ENCODE results near the gene ATF6B.

Gene ATF6B

DNA sequence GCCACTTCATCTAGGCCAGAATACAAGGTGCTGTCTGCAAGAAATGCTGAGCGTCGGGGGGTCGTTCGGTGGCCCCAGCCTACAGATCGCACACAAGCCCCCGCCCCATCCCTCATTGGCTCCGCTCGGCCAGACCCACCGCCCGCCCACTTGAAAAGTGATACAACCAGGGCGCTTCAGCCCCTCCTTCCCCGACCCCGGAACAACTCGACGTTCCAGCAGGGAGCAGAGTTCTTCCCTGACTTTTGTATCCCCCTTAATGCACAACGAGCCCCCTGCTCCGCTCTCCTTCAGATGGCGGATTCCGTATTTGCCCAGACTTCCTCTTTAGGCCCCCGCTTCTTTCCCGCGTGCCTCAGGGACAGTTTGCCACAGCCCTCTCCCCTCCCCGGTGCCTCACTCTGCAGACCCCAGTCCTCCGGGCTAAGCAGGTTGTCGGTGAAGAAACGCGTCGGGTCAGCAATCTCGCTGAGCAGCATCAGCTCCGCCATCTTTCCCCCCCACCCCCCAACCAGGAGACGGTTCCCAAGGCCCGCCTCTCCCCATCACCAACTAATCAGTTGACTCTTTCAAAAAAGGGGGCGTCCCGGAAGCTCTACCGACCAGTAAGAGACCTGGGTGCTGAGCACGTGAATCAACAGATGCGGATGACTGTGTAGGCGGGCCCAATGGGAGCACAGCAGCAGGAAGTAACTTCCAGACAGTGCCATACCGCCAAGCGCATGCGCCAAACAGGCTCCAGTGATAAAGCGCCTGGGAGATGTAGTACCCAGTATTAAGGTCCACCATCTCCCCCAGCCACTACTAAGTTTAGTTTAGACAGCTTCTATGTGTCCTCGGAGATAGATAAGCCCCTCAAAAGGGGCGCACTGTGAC, at the start of gene ATF6B:
Gene ATF6B (minus strand): TSS at position 530 of the 876 bp plus-strand sequence. CDS start 39 bp downstream, at position 491.
- DNase-seq (ENCODE audit: low read depth) = peak; percentile 99

DNA sequence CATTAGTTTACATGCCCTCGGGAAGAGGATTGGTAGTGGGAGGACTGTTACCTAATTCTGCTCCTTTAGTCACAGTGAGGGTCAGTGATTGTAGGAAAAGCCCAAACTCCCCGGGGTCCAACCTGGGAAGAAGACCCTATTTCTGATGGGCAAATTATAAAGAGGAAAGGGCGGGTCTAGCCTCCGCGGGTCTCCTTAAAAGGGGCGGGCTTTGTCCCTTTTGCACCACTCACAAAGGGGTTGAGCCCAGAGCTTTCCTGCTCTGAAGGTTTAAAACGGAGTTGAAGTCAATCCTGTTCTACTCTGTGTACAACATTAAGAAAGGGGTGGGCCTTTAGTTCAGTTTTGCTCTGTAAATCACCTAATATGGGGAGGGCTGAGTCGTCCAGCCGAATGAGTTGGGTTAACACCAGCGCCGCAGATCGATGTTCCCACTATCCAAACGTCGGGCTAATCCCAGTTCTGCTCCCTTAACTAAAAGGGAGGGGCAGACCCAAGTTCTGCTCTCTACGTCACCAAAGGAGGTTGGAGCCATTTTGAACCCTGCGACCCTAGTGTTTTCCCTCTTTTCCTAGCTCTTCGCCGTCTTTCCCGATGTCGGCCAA, 49.2 kb upstream of the ATF6B start:
- DNase-seq (ENCODE audit: low read depth) = no peak

DNA sequence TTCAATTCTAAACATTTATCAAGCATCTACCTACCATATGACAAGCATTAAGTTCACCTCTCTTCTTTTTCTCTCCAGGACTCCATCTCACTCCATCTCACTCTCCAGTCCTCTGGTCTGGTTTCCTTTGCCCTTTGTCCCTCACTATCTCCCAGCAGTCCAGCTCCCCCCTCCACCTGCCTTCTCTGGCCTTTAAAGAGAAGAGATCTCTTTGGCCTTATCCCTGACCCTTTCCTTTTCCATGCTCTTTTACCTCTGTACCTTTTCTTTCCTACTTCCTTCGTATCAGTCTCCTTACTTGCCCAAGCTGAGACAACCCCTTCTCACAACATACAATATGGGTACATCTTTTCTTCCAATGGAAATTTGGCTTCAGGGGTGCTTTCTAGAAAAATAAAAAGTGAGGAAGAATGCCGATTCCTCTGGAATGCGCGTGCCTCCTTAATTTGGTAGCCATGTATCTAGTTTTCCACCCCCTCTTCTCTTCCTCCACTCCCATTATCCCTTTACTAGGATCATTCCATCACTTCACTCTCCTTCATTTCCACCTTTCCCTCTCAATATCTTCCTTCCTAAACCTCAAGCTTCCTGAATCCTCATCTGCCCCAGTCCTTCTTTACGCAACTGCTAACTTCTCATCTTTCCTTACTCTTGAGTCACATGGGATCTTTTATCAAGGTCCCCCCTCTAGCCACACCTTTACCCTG, 48.6 kb upstream of the ATF6B start:
- DNase-seq (ENCODE audit: low read depth) = no peak

DNA sequence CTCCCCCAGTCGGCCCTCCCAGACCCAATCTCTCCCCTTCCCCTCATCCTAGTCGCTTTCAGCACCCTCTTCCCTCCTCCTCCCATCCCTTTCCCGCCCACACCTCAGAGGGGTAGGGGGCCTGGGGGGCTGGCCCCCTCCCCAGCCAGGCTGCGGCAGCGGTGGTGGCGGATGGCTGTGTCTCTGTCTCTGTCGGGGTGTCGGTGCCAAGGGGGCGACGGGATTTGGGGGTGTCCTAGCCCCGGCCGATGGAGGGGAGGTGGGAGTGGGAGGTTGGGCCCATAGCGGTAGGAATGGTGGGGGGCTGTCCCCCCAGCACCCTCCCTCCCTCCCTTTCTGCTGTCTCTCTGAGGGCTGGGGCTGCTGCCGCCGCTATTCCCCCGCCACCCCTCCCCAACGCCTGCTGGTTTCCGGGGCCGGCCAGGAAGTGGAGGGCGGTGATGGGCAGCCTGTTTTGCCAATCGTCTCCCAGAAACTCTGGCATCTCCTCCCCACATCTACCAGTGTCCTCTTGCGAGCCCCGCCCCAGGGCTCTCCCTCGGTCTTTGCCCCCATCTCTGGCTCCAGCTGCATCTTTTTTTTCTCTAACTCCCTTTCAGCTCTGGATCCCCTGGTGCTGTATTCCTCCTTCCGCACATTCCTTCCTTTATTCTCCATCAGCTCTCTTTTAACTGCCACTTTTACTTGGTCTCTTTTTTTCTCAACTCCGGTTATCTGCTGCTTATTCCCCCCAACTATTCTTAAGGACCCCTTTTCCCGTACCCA, 47.8 kb upstream of the ATF6B start, which contains the start of gene AGPAT1:
Gene AGPAT1 (minus strand): TSS at position 374 of the 765 bp plus-strand sequence. CDS start 4,588 bp downstream, outside the sequence.
- peak; percentile 93 for DNase-seq (ENCODE audit: low read depth)

DNA sequence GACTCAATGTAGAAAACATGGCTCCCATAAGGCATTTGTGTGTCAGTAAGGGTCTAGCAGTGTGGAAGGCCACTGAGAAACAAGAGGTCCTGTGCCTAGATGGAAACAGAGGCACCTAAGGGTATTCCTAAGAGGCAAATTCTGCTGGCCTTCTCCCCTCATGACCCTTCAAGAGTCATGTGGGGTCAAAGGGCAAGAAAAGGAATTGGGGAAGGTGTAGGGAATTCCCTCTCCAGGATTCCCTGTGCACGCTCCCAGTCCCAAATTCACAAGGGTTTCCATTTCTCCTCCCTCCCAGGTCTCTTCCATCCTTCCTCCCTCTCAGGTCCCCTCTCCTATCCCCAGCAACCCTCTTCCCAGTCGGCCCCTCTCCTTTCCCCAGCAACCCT, 47.3 kb upstream of the ATF6B start:
- DNase-seq (ENCODE audit: low read depth) = no peak

DNA sequence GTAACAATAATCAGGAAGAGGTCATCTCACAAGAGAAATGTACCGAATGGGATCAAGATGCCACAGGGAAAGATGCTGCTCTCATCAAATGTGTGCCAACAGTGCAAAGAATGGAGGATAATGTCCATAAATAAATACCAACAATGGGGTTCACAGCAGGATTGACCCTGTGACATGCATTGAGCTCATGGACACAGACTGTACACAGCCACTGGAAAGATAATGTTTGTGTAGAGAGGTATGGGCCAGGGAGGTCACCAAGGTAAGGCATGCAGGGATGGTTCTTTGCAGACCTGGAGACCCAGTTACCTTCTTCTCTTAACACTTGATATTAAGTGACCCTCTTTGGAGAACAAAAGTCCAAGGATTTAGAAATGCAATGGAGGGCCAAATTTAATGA, 46.4 kb upstream of the ATF6B start:
- DNase-seq (ENCODE audit: low read depth) = no peak

DNA sequence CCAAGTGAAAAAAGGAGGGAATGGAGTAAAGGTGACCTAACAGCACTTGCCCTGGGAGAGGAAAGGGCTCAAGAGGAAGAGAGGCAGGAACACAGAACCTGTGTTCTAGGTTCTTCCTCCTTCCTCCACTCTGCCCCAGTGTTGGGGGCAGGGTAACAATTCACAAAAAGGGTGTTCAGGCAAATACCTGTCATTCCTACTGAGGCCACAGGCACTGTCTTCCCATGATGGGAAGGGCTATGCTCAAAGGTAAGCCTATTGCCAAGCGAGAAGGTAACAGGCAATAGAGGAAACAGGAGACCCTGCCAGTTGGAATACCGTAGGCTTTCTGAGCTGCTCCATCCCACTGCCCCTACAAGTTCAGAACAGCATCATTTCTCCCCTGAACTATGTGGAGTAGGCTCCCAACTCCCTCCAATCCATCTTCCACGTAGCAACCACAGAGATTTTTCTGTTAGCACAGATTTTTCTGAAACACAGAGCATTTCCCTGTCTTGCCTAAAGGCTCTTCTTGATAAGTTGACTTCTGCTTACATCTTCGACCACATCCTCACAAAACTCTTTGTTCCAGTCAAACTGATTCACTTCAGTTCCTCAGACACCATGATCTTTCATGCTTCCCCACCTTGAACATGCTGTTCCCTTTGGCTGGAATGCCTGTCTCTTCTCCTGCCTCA, 45.1 kb upstream of the ATF6B start:
- DNase-seq (ENCODE audit: low read depth) = no peak

DNA sequence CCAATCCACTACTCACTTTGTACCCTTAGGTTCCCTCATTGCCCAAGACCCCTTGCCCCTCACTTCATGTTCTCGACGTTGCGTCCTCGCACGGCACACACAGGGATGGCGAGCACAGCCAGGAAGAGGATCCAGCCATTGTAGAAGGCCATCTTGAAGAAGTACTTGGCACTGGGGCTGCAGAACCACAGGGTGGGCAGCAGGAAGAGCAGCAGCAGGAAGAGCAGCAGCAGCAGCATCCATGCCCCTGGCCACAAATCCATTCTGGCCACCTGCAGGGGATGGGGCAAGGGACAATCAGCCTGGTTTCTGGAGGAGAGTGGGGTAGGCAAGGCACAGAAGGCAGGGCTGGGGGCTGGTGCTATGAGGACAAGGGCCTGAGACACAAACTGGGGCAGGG, 43.2 kb upstream of the ATF6B start:
- no peak for DNase-seq (ENCODE audit: low read depth)

DNA sequence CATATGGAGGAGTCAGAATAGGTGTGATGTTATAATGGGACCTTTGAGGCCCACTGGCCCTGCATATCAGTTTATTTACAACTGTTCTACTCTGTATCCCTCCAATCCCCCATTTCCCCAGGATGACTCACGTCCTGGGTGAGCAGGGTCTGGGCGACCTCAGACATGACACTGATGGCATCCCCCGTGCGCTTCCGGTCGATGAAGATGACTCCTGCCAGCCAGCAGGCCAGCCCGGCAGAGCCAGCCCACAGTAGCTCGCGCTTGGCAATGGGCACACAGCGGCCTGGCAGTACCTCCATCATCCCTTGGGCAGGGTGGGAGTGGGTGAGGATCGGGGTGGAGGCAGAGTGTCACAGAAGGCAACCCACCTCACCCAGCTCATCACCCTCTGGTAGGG, 42.2 kb upstream of the ATF6B start:
- DNase-seq (ENCODE audit: low read depth) = no peak

DNA sequence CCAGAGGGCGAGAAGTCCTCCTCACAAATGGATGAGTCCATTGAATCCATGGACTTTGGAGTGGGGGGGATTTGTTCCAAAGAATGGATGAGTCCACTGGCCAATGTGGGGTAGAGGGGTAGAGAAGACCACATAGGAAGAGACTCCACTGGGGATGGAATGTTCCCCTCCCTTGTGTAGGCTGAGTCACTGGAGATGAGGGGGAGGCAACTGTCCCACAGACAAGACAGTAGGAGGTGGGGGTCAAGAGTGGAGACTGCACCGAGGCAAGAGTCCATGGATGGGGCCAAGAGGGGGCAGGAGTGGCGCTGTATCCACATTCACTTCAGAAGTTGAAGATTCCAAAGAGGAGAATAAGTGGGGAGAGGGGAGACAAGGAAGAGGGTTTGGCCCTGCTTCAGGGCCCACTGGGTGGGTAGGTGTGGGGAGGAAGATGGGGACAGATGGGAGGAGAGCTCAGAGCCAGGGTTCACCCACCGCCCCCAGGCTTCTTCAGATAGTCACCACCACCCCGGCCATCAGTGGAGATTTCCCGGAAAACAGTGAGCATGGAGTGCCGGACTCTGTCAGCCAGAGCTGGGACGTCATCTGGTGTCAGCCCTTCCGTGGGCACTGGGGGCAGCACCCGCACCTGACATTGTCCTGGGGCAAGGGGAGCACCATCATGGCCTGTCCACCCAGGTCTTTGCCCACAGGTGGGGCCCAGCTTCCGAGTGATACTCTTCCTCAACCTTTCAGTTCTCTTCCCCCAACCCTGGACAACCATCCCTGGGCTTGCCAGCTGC, 41.0 kb upstream of the ATF6B start:
- no peak for DNase-seq (ENCODE audit: low read depth)

DNA sequence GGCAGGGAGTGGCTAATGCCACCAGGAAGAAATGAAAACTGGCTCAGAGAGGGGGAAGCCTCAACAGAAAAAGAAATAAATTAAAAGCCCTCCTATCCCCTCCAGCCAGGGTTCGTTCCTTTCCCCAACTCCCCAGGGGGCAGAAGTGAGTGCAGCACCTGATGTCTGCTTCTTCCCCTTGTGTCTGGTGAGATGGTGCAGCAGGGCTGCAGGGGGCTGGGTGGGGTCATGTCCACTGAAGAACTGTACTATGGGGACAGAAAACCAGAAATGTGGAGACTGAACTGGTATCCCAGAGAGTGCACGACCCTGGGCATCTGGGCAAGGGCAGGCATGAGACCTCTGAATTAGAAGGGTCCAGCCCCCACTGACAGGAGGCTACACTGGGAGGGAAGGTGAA, 40.3 kb upstream of the ATF6B start:
- no peak for DNase-seq (ENCODE audit: low read depth)

DNA sequence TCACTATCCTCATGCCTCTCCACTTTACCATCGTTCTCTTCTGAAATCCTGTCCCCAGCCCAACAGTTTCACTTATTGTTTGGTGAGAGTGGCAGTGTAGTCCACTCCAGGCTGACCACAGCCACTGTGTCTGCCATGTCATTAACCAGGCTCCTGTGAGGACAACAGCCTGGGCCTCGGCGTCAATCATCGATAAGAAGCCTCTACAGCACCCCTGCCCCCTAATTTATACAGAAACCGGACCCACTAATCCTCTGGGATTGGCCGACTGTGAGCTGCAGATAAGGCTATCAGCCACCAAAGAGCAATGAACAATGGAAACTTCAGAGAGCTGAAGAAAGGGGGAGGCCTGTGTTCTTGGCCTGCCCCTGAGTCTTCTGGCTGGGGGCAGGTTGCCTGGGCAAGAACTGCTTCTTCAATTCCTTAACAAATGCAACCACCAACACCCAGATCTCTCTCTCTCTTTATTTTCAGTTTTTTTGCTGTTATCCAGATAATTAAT, 39.8 kb upstream of the ATF6B start:
- DNase-seq (ENCODE audit: low read depth) = no peak

DNA sequence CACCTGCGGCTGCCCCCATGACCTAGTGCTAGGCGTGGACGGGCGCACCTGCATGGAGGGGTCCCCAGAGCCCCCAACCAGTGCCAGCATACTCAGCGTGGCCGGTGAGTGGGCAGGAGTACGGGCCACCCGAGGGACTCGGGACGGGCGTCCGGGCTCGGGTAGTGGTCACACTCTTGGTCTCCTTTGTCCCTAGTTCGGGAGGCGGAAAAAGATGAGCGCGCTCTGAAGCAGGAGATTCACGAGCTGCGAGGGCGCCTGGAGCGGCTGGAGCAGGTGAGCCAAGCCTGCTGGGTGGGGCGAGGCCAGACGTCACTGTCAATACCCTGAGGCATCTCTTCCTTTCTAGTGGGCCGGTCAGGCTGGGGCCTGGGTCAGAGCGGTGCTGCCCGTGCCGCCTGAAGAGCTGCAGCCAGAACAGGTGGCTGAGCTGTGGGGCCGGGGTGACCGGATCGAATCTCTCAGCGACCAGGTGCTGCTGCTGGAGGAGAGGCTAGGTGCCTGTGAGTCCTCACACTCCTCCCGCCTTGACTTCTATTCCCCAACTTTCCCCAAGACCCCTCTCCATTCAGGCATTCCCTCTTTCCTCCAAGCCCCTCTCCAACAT, 39.2 kb upstream of the ATF6B start:
- DNase-seq (ENCODE audit: low read depth) = no peak

DNA sequence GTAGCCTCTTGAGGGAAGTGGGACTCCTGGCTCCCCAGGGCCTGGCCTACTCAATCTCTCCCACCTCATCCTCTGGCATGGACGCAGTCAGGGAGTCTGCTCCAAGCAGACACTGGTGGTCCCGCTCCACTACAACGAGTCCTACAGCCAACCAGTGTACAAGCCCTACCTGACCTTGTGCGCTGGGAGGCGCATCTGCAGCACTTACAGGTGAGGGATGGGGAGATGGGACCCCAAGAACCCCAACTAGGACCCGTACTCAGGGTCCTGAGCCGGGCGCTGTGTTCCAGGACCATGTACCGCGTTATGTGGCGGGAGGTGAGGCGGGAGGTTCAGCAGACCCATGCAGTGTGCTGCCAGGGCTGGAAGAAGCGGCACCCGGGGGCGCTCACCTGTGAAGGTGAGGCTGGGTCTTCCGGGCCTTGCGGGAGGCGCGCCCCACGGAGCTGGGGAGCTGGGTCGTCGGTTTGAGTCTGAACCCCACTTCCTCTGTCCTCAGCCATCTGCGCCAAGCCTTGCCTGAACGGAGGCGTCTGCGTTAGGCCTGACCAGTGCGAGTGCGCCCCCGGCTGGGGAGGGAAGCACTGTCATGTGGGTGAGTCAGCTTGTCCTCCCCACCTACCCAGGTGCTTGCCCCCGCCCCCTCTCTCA, 38.5 kb upstream of the ATF6B start:
- DNase-seq (ENCODE audit: low read depth) = no peak

DNA sequence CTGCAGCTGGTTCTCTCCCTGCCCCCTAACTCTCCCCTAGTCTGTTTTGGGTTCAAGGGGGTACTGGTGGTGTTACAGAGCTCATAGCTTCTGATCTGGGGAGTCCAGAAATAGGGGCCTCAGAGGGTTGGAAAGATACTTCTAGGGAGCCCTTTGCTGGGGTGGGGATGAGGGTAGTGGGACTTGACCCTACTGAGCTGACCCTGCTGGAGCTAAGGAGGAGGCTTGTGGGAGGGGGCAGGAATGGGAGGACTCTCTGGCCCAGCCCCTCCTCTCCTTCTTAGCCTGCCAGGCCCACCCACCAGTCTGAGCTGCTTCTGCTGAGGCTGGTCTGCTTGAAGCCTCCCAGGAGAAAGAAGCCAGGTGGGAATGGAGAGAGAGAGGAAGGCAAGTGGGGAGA, 36.2 kb upstream of the ATF6B start, which contains the start of gene EGFL8:
Gene EGFL8 (plus strand): TSS at position 301 of the 400 bp plus-strand sequence. CDS start 1,571 bp downstream, outside the sequence.
- no peak for DNase-seq (ENCODE audit: low read depth)

DNA sequence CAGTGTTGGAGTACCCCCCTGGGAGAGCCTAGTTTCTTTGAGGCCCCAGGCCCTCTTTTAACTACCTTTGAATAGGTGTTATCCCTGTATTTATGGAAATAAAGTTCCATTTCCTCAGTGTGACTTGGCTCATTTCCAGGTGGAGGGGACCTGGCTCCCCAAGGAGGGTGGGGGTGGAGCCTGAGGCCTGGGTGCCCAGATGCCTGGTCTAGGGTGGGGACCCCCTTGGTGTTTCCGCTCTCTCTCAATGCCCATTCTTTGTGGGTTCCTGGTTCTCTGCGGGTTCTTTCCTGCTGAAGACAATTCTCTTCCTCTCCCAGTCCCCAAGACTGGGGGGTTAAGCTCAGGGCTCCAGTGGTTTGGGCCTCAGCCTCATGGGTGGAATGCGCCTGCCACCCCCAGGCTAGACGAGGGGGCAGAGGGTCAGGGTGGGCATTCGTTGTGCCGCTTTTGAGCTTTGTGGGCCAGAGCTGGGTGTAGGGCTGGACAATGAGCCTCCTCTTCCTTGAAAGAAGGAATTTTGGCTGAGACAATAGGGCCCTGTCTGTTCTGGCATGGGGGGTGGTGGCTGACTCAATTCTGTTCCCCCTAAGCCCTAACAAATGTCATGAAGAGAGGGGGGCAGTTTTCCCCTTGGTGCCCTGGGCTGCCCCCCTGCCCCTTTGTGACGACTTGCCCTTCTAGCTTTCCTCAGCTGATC, 35.7 kb upstream of the ATF6B start:
- no peak for DNase-seq (ENCODE audit: low read depth)

DNA sequence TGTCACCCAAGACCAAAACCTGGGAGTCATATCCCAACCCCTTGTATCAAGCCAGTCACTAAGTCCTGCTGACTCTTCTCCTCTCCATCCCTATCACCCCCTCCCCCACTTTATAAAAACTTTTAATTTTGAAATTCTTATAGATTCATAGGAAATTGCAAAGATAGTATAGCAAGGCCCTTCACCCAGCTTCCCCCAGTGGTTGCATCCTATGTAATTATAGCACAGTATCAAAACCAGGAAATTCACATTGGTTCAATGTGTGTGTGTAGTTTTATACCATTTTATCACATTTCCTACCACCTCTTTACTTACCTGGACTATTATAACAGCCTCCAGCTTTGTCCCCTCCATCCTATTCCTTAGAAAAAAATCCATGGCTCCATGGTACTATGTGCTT, 30.0 kb upstream of the ATF6B start:
- no peak for DNase-seq (ENCODE audit: low read depth)

DNA sequence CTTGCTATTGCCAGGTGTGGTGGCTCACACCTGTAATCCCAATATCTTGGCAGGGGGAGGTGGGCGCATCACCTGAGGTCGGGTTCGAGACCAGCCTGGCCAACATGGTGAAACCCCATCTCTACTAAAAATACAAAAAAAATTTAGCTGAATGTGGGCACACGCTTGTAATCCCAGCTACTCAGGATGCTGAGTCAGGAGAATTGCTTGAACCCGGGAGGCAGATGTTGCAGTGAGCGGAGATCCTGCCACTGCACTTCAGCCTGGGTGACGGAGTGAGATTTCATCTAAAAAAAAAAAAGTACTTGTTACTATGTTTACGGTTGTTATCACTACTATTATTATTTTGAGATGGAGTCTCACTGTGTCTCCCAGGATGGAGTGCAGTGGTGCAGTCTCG, 28.8 kb upstream of the ATF6B start:
- DNase-seq (ENCODE audit: low read depth) = no peak

Data from T-helper 22 cell (primary cell).